PC-9 (cell line): ENCODE data around the gene TMSB15B. TPM values are rescaled to one million over a fixed set of nuclear protein-coding genes. Genes with fewer than 3 reads are reported as not detected.
"Not testable (repeated sequence)": the region's sequence is repeated elsewhere in the genome, so short reads cannot be mapped to it uniquely, and the experiment has no call there.

Experiments used
- BruUV-seq: library from RNA; stranded (reverse); fragments of 400-500 nt; replicated peaks from 2 replicates; lab custom pipeline; 2021; lab: Mats Ljungman, UMichigan
- CTCF ChIA-PET: fragments of 300-600 bp; sonication (Branson Sonifier 250); formaldehyde crosslinking; loops from one replicate; lab custom pipeline; 2022; ENCODE audit warnings: antibody characterized with exemption; lab: Charles Lee
- POLR2A ChIA-PET: fragments of 300-600 bp; sonication (Branson Sonifier 250); formaldehyde crosslinking; loops from one replicate; lab custom pipeline; 2022; ENCODE audit warnings: antibody characterized with exemption; ENCODE audit not compliant: unreplicated experiment; lab: Charles Lee
- DNase-seq, 2 experiments: peaks; one replicate each; pipeline versions ENCODE4 v3.0.0 to v3.0.0-alpha.2; 2015 to 2022; ENCODE audit warnings: mixed read lengths in 1 of 2
- H2AFZ ChIP-seq: fragments of 200-600 bp; sonication (generic); 2 replicates; pipeline ENCODE4 v1.8.1; 2017; ENCODE audit warnings: antibody characterized with exemption
- H3F3A ChIP-seq: fragments of 200-600 bp; sonication (generic); 2 replicates; pipeline ENCODE4 v1.8.1; 2017; ENCODE audit warnings: antibody characterized with exemption, mild to moderate bottlenecking, low read depth; ENCODE audit not compliant: insufficient read depth
- H3K27ac ChIP-seq: fragments of 200-600 bp; sonication (generic); 2 replicates; pipeline ENCODE4 v1.6.1; 2016; ENCODE audit warnings: mixed run types
- H3K27me3 ChIP-seq: fragments of 200-600 bp; sonication (generic); 2 replicates; pipeline ENCODE4 v1.6.1; 2016; ENCODE audit warnings: low read depth, mixed run types; ENCODE audit not compliant: insufficient read depth
- H3K36me3 ChIP-seq: fragments of 200-600 bp; sonication (generic); 2 replicates; pipeline ENCODE4 v1.6.1; 2016; ENCODE audit warnings: low read depth, mixed run types
- H3K4me1 ChIP-seq: fragments of 200-600 bp; sonication (generic); replicated peaks from 2 replicates; pipeline ENCODE4 v1.6.1; 2016; ENCODE audit warnings: mixed run types; ENCODE audit not compliant: insufficient read depth
- H3K4me2 ChIP-seq: fragments of 200-600 bp; sonication (generic); 2 replicates; pipeline ENCODE4 v1.6.1; 2017; ENCODE audit warnings: mixed run types
- H3K4me3 ChIP-seq: fragments of 200-600 bp; sonication (generic); 2 replicates; pipeline ENCODE4 v1.6.1; 2016; ENCODE audit warnings: mixed run types
- H3K79me2 ChIP-seq: fragments of 200-600 bp; sonication (generic); 2 replicates; pipeline ENCODE4 v1.6.1; 2017; ENCODE audit warnings: low read depth, mixed run types
- H3K9me2 ChIP-seq: fragments of 200-600 bp; sonication (generic); 2 replicates; pipeline ENCODE4 v1.8.1; 2017; ENCODE audit warnings: mild to moderate bottlenecking; ENCODE audit not compliant: insufficient read depth
- H3K9me3 ChIP-seq: fragments of 200-600 bp; sonication (generic); 2 replicates; pipeline ENCODE4 v1.8.1; 2016; ENCODE audit warnings: low read depth; ENCODE audit not compliant: insufficient read depth
- H4K20me1 ChIP-seq: fragments of 200-600 bp; sonication (generic); 2 replicates; pipeline ENCODE4 v1.8.1; 2017; ENCODE audit not compliant: insufficient read depth
- CTCF ChIP-seq: fragments of 200-600 bp; sonication (generic); conservative IDR thresholded peaks from 2 replicates; pipeline ENCODE4 v1.6.1; 2017; ENCODE audit warnings: mixed run types, antibody characterized with exemption, mild to moderate bottlenecking, moderate library complexity
- EZH2 ChIP-seq: fragments of 200-600 bp; sonication (generic); IDR thresholded peaks from 2 replicates; pipeline ENCODE4 v1.8.0; 2017; ENCODE audit warnings: antibody characterized with exemption, low read depth
- intact Hi-C: fragments of 100-400 bp; cut with micrococcal nuclease; formaldehyde crosslinking; loops from one replicate; pipeline ENCODE4 v1.10.0; 2022; ENCODE audit not compliant: unreplicated experiment
- total RNA-seq: library from RNA; stranded (reverse); gene quantifications from 2 replicates; pipeline ENCODE4 v1.2.3, GENCODE V29; 2021

The TMSB15B gene
- total RNA-seq, 1 experiment from 2014 or later: not detected

- no peak overlapping the region for H3K27ac ChIP-seq
- 0 out of 2 replicates have a peak, but pooled peaks cover 6% of the 10 kb centered on the region for H3K27me3 ChIP-seq
- no peaks in the 10 kb centered on the region for H3K36me3 ChIP-seq
- no peak for TF ChIP-seq EZH2
- no peak for TF ChIP-seq CTCF
- no peaks in the 10 kb centered on the region for H3F3A ChIP-seq
- no TSS peak for BruUV-seq
- no peaks in the 10 kb centered on the region for H3K9me2 ChIP-seq
- no peaks in the 10 kb centered on the region for H3K4me1 ChIP-seq
- POLR2A ChIA-PET: interaction anchor here (0.6 kb wide), 1 partner anchor 407 kb away, joined by 4 read pairs; no protein-coding TSS in a partner anchor
- no peaks in the 10 kb centered on the region for H3K79me2 ChIP-seq
- H3K9me3 ChIP-seq: no peaks in the 10 kb centered on the region
- CTCF ChIA-PET: no interaction called here
- no peaks in the 10 kb centered on the region for H4K20me1 ChIP-seq
- DNase-seq: no peak
- intact Hi-C loops: no loop called here
- no peak overlapping the region for H2AFZ ChIP-seq
- no peak overlapping the region for H3K4me3 ChIP-seq
- H3K4me2 ChIP-seq: no peak overlapping the region
Observed at GRCh38 chrX:103927633-103928032, 34.8 kb upstream of the TMSB15B start.

GRCh38 chrX:103932133-103932532 is 30.3 kb upstream of the TMSB15B start:
- Histone ChIP-seq H3K4me1 (no peaks in the 10 kb centered on the region), H3F3A (no peaks in the 10 kb centered on the region), H3K9me3 (no peaks in the 10 kb centered on the region), H3K27ac (no peak overlapping the region), H4K20me1 (no peaks in the 10 kb centered on the region), H3K36me3 (no peaks in the 10 kb centered on the region), H3K4me2 (no peak overlapping the region), H3K27me3 (0 out of 2 replicates have a peak, but pooled peaks cover 6% of the 10 kb centered on the region), H3K79me2 (no peaks in the 10 kb centered on the region), H2AFZ (no peak overlapping the region), H3K4me3 (no peak overlapping the region), H3K9me2 (no peaks in the 10 kb centered on the region)
- BruUV-seq: no TSS peak
- DNase-seq: no peak
- TF ChIP-seq EZH2 (no peak), CTCF (no peak)
- ChIA-PET POLR2A (interaction anchor here (0.7 kb wide), 1 partner anchor 388 kb away, joined by 6 read pairs; no protein-coding TSS in a partner anchor), CTCF (no interaction called here)
- intact Hi-C loops: no loop called here

GRCh38 chrX:103940257-103940656 is 22.2 kb upstream of the TMSB15B start:
- H3K4me2 ChIP-seq, H3F3A ChIP-seq, BruUV-seq, H3K9me3 ChIP-seq, CTCF ChIA-PET, H3K4me3 ChIP-seq, H3K27ac ChIP-seq, DNase-seq, H3K4me1 ChIP-seq, H3K9me2 ChIP-seq, H2AFZ ChIP-seq, H3K79me2 ChIP-seq, H3K36me3 ChIP-seq, POLR2A ChIA-PET, H4K20me1 ChIP-seq, intact Hi-C loops: not testable (repeated sequence)
- peaks cover 10% of the 10 kb centered on the region; the same call in 1 of the 2 replicates for H3K27me3 ChIP-seq
